Cerebellar cortex (tissue), 1 donor: ENCODE data around the gene TMEM119.
"Not testable (repeated sequence)": the region's sequence is repeated elsewhere in the genome, so short reads cannot be mapped to it uniquely, and the experiment has no call there.

Source experiments
- DNase-seq: peaks from one replicate; pipeline ENCODE4 v3.0.0-alpha.2; 2015; ENCODE audit warnings: low spot score

Gene TMEM119

DNA sequence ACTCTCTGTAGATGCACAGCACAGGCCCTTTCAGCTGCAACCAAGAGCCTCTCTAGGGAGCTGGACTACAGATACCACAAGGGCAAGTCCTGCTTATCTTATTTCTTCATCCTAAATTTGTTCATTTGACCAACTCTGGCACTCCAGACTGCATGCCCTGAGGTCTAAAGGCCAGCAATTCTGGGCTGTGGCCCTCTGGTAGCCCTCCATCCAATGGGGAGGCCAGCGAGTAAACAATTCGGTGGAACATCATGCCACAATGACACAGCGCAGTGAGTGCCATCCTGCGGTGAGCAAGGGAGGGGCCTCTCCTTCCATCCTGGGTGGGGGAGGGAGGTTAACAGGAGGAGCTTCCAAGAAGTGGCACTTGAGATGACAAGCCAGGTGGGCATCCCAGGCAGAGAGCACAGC is 36.5 kb upstream of the TMEM119 start:
- no peak for DNase-seq

DNA sequence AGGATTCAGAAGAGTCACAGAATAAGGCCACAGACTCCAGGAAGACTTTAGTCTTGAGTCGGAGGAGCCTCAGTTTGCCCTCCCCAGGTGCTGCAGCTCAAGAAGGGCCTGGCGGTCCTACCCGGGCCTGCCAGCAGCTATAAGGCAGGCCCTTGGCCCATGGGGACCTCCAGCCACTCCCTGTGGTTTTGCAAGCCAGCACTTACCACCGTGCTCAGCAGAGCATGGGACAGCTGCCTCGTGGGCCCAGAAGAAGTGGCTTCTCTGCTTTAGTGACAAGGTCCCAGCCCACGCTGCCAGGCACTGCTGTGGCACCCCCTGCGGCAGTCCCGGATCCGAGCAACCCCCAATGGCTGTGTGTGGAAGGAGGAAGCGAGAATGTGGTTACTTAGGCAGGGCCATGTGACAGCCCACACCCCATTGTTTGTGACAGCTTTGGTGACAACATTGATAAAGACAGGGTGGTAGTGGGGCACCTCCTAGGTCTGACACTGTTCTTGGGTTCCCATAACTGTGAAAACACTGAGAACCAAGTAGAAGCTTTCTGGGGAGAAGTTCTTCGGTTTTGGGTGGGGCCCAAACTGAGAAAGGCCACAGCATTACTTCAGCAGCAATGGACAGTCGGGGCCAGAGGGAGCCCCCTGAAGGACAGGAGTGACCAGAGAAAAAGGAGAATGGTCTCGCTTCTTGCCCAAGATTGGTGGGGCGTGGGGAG is 35.8 kb upstream of the TMEM119 start, which contains the start of gene SELPLG:
Gene SELPLG (minus strand): TSS at position 361 of the 715 bp plus-strand sequence. CDS start 9,587 bp downstream, outside the sequence.
- no peak for DNase-seq

DNA sequence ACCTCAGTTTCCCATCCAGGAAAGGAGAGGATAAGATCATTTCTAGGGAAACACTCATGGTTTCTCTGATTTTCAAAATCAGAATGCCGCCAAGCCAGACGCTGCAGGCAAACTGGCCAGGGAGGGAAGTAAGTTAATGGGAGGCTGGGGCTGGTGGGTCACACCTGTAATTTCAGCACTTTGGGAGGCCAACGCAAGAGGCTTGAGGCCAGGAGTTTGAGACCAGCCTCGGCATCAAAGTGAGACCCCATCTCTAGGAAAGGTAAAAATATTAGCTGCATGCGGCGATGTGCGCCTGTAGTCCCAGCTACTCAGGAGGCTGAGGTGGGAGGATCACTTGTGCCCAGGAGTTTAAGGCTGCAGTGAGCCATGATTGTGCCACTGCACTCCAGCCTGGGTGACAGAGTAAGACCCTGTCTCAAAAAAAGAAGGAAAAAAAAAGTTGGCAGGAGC is 35.2 kb upstream of the TMEM119 start:
- no peak for DNase-seq

DNA sequence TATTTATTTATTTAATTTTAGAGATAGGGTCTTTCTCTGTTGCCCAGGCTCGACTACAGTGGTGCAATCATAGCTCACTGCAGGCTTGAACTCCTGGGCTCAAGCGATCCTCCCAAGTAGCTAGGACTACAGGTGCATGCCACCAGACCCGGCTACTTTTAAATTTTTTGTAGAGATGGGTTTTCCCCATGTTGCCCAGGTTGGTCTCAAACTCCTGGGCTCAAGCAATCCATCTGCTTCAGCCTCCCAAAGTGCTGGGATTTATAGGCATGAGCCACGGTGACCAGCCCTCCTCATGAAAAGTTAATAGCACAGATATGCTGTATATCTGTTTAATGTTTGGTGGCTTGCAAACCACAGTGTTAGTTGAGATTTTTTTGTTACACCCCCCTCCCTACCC is 33.4 kb upstream of the TMEM119 start:
- DNase-seq = not testable (repeated sequence)

- DNase-seq = no peak
These were observed 32.8 kb upstream of the TMEM119 start for GRCh38 chr12:108630481-108631207.

GRCh38 chr12:108629824-108630476 is 32.1 kb upstream of the TMEM119 start:
- no peak for DNase-seq

DNA sequence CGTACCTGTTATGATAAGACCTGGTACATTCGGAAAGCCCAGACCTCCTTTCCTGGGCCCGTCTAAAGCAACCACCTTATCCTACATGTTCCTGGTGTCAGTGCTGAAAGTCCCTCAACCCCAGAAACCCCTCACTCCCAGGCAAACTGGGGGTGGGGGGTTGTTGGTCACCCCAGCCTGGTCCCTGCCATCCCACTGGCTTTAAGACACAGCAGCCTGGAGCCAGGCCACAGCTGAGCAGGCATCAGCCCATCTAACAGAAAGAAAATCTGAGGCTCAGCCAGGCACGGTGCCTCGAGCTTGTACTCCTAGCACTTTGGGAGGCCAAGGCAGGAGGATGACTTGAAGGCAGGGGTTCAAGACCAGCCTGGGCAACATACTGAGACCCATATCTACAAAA is 31.3 kb upstream of the TMEM119 start:
- DNase-seq = no peak

DNA sequence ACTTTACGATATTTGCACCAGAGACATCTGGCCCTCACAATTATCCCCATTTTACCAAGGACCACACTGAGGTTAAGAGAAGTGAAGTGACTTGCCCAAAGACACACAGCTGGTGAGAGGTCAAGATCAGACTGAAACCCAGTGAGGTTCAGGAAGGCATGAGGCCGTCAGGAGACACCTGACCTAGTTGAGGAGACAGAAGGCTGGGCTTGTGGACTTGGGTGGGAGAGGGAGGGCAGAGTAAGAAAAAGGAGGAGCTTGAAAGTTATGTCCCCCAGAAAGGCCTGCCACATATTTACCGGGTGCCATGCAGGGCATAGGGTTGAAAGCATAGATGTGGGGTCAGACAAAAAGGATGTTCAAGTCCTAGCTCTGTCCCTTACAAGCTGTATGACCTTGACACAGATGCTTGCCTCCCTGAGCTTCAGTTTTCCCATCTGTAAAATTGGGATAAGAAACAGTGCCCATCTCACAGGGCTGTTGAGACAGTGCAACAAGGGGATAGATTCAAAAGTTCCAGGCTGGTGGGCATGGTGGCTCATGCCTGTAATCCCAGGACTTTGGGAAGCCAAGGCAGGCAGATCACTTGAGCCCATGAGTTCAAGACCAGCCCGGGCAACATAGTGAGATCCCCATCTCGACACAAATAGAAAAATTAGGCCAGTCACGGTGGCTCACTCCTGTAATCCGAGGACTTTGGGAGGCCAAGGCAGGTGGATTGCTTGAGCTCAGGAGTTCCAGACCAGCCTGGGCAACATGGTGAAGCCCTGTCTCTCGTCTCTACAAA is 29.4 kb upstream of the TMEM119 start:
- DNase-seq = no peak

DNA sequence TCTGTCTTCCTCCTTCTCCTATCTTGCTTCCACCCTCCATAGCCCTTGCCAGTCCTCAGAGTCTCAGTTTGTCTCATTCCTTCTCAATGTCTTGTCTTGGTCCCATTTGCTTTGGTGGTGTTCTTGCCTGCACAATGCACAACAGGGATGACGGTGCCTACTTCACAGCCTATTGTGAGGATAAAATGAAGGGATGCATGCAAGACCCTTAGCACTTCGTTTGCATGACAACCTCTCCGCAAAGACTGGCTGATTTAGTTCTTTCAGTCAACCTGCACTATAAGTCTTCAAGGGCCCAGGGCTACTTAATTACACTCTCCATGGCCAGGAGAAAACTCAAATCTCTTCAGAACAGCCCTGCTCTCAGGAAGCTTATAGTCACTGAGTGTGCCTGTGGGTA is 27.3 kb upstream of the TMEM119 start:
- no peak for DNase-seq

- no peak for DNase-seq
These were observed 25.7 kb upstream of the TMEM119 start for GRCh38 chr12:108623577-108623976.

DNA sequence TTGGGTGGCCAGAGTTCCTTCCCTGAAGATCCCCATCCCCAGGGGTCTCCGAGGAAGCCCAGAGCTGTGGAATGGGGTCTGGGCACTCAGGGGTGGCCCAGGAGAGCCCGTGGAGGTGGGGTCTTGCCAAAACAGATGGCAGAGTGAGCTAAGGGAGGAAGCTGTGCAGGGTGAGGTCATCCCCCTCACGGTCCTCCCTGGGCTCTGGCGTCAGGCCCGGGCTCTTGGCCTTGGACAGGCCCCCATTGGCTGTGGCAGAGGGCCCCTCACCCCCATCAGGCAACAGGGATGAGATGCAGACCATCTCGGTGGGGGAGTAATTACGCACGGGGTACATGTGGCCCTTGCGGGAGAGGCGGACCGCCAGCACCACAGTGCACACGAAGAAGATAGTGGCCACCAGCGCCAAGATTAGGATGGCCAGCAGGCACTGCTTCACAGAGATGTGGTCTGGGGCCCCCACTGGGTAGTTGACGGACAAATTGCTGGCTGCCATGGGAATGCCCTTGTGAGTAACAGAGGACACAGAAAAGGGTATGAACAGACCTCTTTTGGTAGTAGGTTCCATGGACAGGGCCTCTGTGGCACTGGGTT is 25.1 kb upstream of the TMEM119 start:
- no peak for DNase-seq

GRCh38 chr12:108622421-108622820 is 24.5 kb upstream of the TMEM119 start:
- no peak for DNase-seq

DNA sequence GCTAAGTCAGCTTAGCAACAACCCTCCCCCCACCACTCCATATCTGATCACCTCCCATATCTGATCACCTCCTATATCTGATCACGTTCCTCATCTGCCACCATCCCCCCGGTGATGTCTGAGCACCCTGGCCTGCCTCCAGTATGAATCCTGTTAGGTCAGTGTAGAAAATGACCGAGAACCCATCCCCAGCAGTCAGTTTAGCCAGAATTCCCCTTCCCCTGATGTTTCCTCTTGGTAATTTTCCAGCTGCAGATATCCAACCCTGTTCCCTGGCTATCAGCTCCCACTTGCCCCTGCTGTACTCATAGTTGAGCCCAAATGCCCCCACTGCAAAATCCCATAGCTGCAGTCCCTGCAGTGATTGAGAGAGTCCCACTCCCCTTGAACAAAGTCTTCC is 23.3 kb upstream of the TMEM119 start:
- DNase-seq = no peak

DNA sequence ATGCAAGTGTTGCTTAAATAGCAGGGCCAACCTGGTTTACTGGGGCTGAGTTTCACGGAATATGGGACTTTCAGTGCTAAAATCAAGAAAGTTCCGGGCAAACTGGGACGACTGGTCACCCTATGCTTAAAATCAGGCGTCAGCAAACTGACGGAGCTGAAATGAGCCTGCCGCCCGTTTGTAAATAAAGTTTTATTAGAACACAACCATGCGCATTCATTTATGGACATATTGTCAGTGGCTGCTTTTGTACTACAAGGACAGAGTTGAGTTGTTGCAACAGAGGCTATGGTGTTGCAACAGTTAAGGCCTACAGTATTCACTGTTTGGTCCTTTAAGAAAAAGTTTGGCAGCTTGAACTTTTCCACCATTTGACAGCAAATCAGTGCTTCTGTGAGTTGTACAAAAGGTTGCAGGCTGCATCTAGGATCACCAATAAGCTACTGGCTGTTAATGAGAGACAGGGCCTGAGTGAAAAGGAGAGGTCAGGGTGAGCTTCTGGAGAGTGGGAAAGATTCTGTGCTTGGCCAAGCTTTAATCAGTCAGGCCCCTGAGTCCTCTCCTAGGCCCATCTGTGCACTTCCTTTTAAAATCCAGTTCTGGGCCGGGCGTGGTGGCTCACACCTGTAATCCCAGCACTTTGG is 22.5 kb upstream of the TMEM119 start:
- DNase-seq = no peak

GRCh38 chr12:108619369-108620160 is 21.7 kb upstream of the TMEM119 start:
- DNase-seq = no peak

DNA sequence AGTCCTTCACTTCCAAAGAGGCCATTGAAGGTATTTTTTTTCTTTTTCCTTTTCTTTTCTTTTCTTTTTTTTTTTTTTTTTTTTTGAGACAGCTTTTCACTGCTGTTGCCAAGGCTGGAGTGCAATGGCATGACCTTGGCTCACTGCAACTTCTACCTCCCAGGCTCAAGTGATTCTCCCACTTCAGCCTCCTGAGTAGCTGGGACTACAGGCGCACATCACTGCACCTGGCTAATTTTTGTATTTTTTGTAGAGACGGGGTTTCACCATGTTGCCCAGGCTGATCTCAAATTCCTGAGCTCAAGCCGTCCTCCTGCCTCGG is 21.0 kb upstream of the TMEM119 start:
- DNase-seq = not testable (repeated sequence)

- peak; percentile 85 for DNase-seq
These were observed 20.4 kb upstream of the TMEM119 start for GRCh38 chr12:108618079-108618952.

GRCh38 chr12:108616941-108617858 is 19.3 kb upstream of the TMEM119 start:
- no peak for DNase-seq
